Hepatocyte (in vitro differentiated cells): ENCODE data around the gene MFN2.

Experiments used
- CTCF ChIP-seq: fragments of 200-600 bp; sonication (generic); IDR thresholded peaks from 2 replicates; pipeline ENCODE4 v1.5.1; 2016; ENCODE audit warnings: antibody characterized with exemption, mild to moderate bottlenecking; ENCODE audit not compliant: poor library complexity
- EZH2 ChIP-seq: fragments of 200-600 bp; sonication (generic); IDR thresholded peaks from 2 replicates; pipeline ENCODE4 v1.6.1; 2016; ENCODE audit warnings: antibody characterized with exemption, mild to moderate bottlenecking, borderline replicate concordance
- EZH2phosphoT487 ChIP-seq: fragments of 200-600 bp; sonication (generic); IDR thresholded peaks from one replicate; pipeline ENCODE4 v1.6.1; 2018; ENCODE audit warnings: antibody characterized with exemption, mild to moderate bottlenecking, low read depth, moderate library complexity; ENCODE audit not compliant: unreplicated experiment, severe bottlenecking

GRCh38 chr1:12028957-12029511 lies 48.8 kb downstream of the MFN2 start:
- TF ChIP-seq CTCF (no peak), EZH2 (no peak), EZH2phosphoT487 (no peak)
